ENCODE measurements around the gene TNS1. TPM values are rescaled to one million over a fixed set of nuclear protein-coding genes. Genes with fewer than 3 reads are reported as not detected.

TNS1 gene
- total RNA-seq, 1 donor from 2014 or later, result 106 TPM

- no peak for DNase-seq (ENCODE audit: low read depth)
Observed at GRCh38 chr2:217877866-217878265, 124.9 kb downstream of the TNS1 start.

DNA sequence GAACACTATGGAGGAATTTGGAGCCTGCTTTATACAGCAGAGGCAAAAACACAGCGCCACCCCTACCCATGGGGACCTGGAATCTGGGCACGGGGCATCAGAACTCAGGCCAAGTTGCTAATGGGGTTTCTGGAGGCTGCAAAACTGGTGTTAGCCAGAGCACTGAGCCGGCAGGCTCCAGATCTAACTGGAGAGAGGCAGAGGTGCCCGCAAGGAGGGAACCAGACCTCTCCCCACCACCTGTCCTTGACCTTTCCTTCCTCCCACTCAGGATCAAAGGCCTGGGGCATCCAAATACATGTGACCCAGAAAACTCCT, 126.6 kb downstream of the TNS1 start:
- DNase-seq (ENCODE audit: low read depth), result no peak

- DNase-seq (ENCODE audit: low read depth), result no peak
Observed at GRCh38 chr2:217875556-217876252, 127.1 kb downstream of the TNS1 start.

DNA sequence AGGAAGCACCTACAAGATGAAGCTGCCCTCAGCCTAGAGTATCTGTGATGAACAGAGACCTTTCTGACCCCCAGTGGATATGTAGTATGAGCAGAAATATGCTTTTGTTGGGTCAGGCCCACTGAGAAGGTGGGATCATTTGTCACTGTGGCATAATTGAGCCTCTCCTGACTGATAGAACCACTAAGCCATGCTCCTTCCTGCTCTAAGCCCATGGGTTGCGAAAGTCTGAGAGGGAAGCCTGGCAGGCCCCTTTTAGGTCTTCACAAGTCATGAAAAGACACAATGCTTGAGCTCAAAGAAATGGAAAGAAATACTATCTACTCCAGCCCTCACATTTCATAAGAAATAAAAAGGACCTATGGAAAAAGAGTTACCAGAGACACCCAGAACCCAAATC, 127.7 kb downstream of the TNS1 start:
- DNase-seq (ENCODE audit: low read depth), result no peak

DNA sequence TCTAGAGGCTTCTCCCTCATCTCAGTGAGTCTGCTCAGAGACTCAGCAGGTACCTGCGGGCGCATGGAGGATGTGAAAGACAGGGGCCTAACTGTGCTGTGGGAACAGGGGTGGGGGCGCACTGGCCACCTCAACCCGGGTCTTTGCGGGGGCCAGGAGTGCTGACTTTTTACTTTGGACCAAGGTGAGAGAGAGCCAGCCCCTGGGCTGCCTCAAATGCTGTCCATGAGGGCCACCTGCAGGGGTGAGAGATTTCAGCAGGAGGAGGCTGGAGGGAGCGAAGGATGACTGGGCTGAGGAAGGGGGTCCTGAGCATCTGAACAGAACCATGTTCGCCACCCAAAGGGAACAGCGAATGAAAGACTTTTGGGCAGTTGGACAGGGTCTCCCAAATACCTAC, 129.4 kb downstream of the TNS1 start:
- no peak for DNase-seq (ENCODE audit: low read depth)

DNA sequence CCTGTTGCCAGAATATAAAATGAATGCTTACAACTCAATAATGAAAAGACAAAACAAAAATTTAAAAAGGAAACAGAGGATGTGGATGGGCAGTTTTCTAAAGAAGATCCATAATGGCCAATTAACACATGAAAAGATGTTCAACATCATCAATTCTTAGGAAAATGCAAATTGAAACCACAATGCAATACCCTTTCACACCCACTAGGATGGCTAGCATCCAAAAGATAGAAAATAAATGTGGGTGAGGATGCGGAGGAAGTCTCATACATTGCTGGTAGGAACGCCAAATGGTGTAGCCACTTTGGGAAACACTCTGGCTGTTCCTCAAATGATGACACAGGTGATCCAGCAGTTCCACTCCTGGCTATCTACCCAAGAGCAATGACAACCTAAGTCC, 130.5 kb downstream of the TNS1 start:
- no peak for DNase-seq (ENCODE audit: low read depth)

GRCh38 chr2:217870528-217871011, 132.2 kb downstream of the TNS1 start:
- peak; percentile 79 for DNase-seq (ENCODE audit: low read depth)

DNA sequence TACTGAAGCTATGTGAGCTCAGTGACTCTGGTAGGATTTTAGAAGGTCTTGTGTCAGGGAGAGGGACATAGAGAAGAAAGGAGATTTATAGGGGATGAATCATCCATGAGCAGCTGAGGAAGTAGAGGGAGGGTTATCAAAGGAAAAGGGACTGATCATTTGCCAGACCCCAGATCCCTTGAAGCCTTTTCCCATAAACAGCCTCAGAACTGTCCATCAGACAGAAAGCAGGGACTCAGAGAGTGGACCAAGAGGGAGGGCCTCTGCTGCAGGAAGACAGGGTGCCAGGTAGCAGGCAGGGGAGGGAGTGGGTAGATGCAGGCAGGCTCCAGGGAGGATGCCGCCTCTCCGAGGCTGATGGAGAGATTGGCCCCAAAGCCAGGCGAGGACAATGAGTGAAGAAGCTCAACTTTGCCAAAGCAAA, 133.9 kb downstream of the TNS1 start:
- peak; percentile 67 for DNase-seq (ENCODE audit: low read depth)

DNA sequence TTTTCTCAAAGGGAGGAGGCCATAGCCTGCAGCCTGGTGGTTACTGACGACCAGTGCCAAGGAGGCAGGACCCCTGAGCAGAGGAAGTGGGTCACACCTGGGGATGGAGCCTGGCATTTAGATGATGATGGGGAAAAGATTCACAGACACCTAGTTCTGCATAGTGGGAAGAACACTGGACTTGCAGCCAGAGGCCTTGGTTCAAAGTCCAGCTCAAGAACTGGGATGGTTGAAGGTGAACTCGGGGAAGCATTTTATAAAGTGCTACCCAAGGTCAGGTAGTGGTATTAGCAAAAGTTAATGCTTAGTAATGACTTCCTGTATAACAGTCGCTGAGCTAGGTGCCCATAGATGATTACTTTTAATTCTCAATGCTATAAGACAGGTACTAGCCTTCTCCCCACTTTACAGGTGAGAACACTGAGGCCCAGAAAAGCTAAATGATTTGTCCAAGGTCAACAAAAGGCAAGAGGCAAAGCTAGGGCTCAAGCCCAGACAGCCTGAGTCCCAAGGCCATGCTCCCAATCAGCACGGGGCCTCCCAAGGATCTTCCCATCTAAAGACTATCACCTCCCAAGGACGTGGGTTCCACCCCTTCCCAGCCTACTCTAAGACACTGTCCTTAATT, 134.4 kb downstream of the TNS1 start:
- no peak for DNase-seq (ENCODE audit: low read depth)

DNA sequence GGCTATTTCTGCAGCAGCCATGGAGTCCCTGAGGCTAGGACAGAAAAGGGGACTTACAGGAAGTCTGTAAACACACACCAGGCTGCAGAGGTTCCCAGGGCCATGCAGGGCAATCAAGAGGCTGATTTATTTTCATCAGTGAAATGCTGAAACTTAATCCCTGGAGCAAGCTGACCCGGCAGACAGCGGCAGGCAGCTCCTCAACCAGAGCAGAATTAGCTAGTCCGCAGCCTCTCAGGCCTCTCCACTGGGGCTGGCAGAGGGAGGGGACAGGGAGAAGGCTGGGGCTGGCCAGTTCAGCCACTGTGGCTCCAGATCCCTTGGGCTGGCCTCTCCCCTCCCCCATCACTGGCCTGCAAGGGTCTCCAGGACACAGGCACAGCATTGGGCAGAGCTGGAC, 136.3 kb downstream of the TNS1 start:
- peak; percentile 47 for DNase-seq (ENCODE audit: low read depth)

- no peak for DNase-seq (ENCODE audit: low read depth)
Observed at GRCh38 chr2:217864963-217865772, 137.6 kb downstream of the TNS1 start.

DNA sequence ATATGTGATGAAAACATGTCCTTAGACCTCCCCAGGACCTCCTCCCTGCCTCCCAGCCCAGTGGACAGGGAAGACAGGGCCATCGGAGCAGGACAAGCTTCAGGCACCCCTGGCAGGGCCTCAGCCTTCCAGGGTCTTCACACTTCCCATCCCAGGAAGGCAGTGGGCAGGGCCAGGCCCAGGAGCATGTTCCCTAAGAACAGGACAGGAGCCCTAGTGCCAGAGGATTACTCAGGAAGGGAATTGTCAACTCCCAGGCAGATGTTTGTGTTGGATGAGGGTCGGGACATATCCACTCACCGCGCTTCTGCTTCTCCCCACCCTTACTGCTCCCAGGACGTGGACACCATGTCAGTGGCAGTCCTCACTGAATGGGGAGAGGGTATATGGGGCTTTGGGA, 138.9 kb downstream of the TNS1 start:
- DNase-seq (ENCODE audit: low read depth), result no peak

DNA sequence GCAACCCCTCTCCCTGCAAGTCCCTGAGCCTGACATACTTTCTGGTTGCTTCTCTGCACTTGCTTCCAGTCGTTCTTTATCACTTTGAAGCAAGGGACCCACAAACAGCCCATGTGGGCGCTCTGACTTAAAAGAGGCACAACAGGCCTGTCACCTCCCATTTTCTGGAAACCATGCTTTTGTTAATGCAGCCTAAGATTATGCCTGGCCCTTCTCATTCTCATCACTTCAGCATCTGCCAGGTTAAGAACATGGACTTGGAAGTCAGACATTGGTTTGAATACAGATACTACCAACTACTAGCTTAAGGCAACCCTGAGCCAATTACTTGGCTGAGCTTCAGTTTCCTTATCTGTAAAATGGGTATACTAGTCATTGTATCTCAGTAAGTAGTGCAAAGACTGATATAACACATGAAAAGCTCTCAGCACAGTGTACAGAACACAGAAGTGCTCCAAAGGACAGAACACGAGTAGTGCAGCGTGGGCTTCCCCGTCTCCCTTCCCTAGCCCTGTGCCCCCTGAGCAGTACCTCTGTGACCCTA, 141.4 kb downstream of the TNS1 start:
- no peak for DNase-seq (ENCODE audit: low read depth)

DNA sequence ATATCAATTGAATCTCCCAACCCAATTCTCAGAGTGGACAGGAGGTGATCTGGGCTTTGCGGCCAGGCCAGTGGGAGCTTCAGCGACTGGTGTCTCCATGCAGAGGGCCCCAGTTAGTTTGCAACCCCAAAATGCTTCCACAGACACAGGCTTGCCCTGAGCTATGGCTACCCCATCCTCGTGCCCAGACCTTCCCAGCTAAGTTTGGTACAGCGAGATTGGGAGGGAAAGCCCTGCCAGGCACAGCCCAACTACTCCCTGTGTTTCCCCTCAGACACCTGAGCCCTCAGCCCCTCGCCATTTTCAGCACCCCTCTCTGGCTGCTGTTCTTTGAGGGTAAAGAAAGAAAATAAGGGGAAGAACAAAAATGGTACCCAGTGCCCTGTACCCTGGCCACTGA, 142.9 kb downstream of the TNS1 start:
- DNase-seq (ENCODE audit: low read depth), result no peak

GRCh38 chr2:217858519-217859491, 144.0 kb downstream of the TNS1 start:
- peak; percentile 99 for DNase-seq (ENCODE audit: low read depth)

- peak; percentile 79 for DNase-seq (ENCODE audit: low read depth)
Observed at GRCh38 chr2:217857624-217858506, 144.9 kb downstream of the TNS1 start.

- DNase-seq (ENCODE audit: low read depth), result peak; percentile 45
Observed at GRCh38 chr2:217856871-217857270, 145.9 kb downstream of the TNS1 start.

- DNase-seq (ENCODE audit: low read depth), result peak; percentile 58
Observed at GRCh38 chr2:217856159-217856558, 146.6 kb downstream of the TNS1 start.

GRCh38 chr2:217854684-217855420, 147.9 kb downstream of the TNS1 start:
- no peak for DNase-seq (ENCODE audit: low read depth)

Measured in myocyte (in vitro differentiated cells).